Kidney (tissue), 14 donors: ENCODE results near the gene TMEM43. TPM values are rescaled to one million over a fixed set of nuclear protein-coding genes. Genes with fewer than 3 reads are reported as not detected.

Experiments used
- DNase-seq, 5 donors: peaks; one replicate each; pipeline ENCODE4 v3.0.0-alpha.2; 2013 to 2020
- FAIRE-seq: peaks from 2 replicates; lab custom pipeline; 2012; peaks lifted over from hg19 to GRCh38; lab: Jason Lieb, UNC
- H3K27ac ChIP-seq, 2 donors: one replicate each; pipeline ENCODE4 v1.7.0; 2013; ENCODE audit warnings: low read depth in 2 of 2, low read length in 2 of 2, inconsistent platforms in 1 of 2
- H3K27me3 ChIP-seq: one replicate; pipeline ENCODE4 v1.7.1; 2013; ENCODE audit warnings: low read length, inconsistent platforms; ENCODE audit not compliant: control insufficient read depth, insufficient read depth
- H3K36me3 ChIP-seq, 3 donors: one replicate each; pipeline versions ENCODE4 v1.7.0 to v1.7.1; 2013; ENCODE audit warnings: low read length in 3 of 3, control low read depth in 1 of 3, inconsistent platforms in 1 of 3; ENCODE audit not compliant: insufficient read depth in 3 of 3, control insufficient read depth in 2 of 3
- H3K4me1 ChIP-seq, 3 donors: one replicate each; pipeline versions ENCODE4 v1.7.0 to v1.7.1; 2013; ENCODE audit warnings: low read length in 3 of 3, inconsistent platforms in 1 of 3, low read depth in 1 of 3; ENCODE audit not compliant: control insufficient read depth in 2 of 3, insufficient read depth in 2 of 3
- H3K4me3 ChIP-seq, 3 donors: one replicate each; pipeline versions ENCODE4 v1.7.0 to v1.8.1; 2013; ENCODE audit warnings: low read length in 3 of 3, control low read depth in 1 of 3, inconsistent platforms in 1 of 3
- H3K9ac ChIP-seq, 3 donors: one replicate each; pipeline versions ENCODE4 v1.7.0 to v1.7.1; 2013; ENCODE audit warnings: low read length in 3 of 3, control low read depth in 1 of 3, inconsistent platforms in 1 of 3
- H3K9me3 ChIP-seq, 3 donors: one replicate each; pipeline versions ENCODE4 v1.7.0 to v1.7.1; 2013; ENCODE audit warnings: low read length in 3 of 3, control low read depth in 1 of 3, inconsistent platforms in 1 of 3; ENCODE audit not compliant: control insufficient read depth in 2 of 3, insufficient read depth in 1 of 3
- intact Hi-C: fragments of 100-400 bp; cut with DNase I; formaldehyde crosslinking; loops from one replicate; pipeline ENCODE4 v1.11.1; 2022
- polyA plus RNA-seq: library from polyadenylated mRNA; stranded (reverse); fragments of 350-450 nt; fragmentation: Illumina TruSeq; extraction: RNeasy Lipid Tissue Mini Kit (QIAGEN cat#74804); gene quantifications from one replicate; pipeline ENCODE4 v1.2.3, GENCODE V29; 2014; ENCODE audit warnings: low read depth, low replicate concordance; ENCODE audit not compliant: insufficient read depth
- total RNA-seq: library from RNA; stranded (reverse); fragmentation: NEBNext Ultra II Directional; extraction: Animal tissue kit (Norgen Biotek cat#: 25700); gene quantifications from one replicate; pipeline ENCODE4 v1.2.1, GENCODE V29; 2021
- TF ChIP-seq, protein P1 (sequence below): IDR thresholded peaks from 3 replicates; pipeline ENCODE4 v1.5.1; 2012; ENCODE audit warnings: mild to moderate bottlenecking, moderate library complexity, borderline replicate concordance; ENCODE audit not compliant: insufficient read depth; ENCODE audit errors: extremely low read depth
- donor health status: control.
- donor health status: control.
- donor health status: control.
- donor health status: control.
- donor health status: control.
- donor health status: DM: yes; HTN: yes; CAD: no.
- donor health status: Normal renal cell carcinoma (clear cell type).

The TMEM43 gene
- total and polyA plus RNA-seq, 2 donors from 2014 or later, result 27.6 to 86.5 TPM

DNA sequence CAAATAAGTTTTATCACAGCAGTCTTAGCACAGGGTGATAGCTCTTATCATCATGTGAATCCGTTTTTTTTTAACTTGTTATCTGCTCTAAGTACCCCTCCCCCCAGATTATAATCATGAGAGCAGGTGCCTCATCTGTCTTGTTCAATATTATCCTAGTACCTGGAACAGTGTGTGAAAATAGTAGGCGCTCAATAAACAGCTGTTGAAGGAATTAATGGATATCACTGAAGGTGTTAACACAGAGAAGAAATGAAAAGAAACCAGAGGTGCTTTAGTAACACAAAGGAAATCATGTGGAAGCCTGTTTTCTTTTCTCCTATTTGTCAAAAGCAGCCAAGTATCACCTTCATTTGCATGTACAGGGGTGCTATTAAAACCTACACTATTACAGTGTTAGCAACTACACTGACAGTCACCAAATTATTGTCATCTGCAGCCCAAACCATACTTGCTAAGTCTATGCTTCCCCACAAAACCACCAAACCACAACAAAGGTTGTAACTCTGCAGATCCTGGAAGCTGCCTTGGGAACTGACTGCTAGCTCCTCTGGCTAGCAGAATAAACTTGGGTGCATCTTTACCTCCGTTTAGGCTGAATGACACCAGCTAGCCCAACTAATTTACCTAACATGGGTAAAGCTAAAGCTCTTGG lies 50.7 kb downstream of the TMEM43 start:
- DNase-seq, result no peak
- H3K9ac ChIP-seq, result no peak overlapping the region
- H3K9me3 ChIP-seq, result no peaks in the 10 kb centered on the region
- H3K27me3 ChIP-seq, result no peaks in the 10 kb centered on the region
- peaks cover 4 to 11% (median 9%) of the 10 kb centered on the region in 3 donors for H3K4me1 ChIP-seq
- intact Hi-C loops, result no loop called here
- no peak overlapping the region for H3K27ac ChIP-seq
- peak overlapping the region in 1 of 3 donors; percentile 27 for H3K4me3 ChIP-seq
- TF ChIP-seq, protein P1, sequence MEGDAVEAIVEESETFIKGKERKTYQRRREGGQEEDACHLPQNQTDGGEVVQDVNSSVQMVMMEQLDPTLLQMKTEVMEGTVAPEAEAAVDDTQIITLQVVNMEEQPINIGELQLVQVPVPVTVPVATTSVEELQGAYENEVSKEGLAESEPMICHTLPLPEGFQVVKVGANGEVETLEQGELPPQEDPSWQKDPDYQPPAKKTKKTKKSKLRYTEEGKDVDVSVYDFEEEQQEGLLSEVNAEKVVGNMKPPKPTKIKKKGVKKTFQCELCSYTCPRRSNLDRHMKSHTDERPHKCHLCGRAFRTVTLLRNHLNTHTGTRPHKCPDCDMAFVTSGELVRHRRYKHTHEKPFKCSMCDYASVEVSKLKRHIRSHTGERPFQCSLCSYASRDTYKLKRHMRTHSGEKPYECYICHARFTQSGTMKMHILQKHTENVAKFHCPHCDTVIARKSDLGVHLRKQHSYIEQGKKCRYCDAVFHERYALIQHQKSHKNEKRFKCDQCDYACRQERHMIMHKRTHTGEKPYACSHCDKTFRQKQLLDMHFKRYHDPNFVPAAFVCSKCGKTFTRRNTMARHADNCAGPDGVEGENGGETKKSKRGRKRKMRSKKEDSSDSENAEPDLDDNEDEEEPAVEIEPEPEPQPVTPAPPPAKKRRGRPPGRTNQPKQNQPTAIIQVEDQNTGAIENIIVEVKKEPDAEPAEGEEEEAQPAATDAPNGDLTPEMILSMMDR, result no peak
- H3K36me3 ChIP-seq, result peaks cover 7 to 23% (median 21%) of the 10 kb centered on the region in 3 donors
- FAIRE-seq, result no peak

DNA sequence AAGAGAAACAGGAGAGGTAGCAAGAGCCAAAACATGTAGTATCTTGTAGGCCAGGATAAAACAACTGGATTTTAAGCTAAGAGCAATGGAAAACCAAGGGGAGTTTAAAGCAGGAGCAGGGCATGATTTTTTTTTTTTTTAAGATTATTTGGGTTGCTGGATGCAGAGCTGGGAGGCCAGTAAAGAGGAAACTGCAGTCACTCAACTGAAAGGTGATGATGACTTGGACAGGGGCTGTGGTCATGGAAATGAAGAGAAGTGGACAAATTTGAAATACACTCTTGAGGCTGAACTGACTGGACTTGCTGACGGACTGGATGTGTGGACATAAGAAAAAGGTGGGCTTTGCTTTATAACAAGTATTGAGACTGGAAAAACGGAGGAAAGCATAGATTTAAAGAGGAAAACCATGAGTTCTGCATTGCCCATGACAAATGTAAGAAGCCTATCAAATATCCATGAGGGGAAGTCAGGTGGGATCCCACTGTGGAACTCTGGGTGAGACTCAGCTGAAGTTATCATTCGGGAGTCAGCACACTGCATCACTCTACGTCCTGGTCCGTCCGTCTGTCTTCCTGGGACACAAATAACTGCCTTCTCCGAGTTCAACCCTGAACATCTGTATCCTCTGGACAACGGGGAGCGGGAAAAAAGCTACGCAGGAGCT lies 52.9 kb downstream of the TMEM43 start:
- no peaks in the 10 kb centered on the region for H3K9me3 ChIP-seq
- H3K9ac ChIP-seq, result peak overlapping the region; percentile 92 to 99 (median 97)
- no peaks in the 10 kb centered on the region for H3K27me3 ChIP-seq
- FAIRE-seq, result no peak
- TF ChIP-seq, protein P1, result no peak
- peak in 1 of 5 donors; percentile 57 for DNase-seq
- H3K36me3 ChIP-seq, result peaks cover 2 to 13% (median 4%) of the 10 kb centered on the region in 3 donors
- peaks cover 4 to 16% (median 9%) of the 10 kb centered on the region in 3 donors for H3K4me1 ChIP-seq
- intact Hi-C loops, result no loop called here
- H3K4me3 ChIP-seq, result peak overlapping the region; percentile 79 to 99 (median 82)
- H3K27ac ChIP-seq, result peak overlapping the region; percentile 92 to 93

DNA sequence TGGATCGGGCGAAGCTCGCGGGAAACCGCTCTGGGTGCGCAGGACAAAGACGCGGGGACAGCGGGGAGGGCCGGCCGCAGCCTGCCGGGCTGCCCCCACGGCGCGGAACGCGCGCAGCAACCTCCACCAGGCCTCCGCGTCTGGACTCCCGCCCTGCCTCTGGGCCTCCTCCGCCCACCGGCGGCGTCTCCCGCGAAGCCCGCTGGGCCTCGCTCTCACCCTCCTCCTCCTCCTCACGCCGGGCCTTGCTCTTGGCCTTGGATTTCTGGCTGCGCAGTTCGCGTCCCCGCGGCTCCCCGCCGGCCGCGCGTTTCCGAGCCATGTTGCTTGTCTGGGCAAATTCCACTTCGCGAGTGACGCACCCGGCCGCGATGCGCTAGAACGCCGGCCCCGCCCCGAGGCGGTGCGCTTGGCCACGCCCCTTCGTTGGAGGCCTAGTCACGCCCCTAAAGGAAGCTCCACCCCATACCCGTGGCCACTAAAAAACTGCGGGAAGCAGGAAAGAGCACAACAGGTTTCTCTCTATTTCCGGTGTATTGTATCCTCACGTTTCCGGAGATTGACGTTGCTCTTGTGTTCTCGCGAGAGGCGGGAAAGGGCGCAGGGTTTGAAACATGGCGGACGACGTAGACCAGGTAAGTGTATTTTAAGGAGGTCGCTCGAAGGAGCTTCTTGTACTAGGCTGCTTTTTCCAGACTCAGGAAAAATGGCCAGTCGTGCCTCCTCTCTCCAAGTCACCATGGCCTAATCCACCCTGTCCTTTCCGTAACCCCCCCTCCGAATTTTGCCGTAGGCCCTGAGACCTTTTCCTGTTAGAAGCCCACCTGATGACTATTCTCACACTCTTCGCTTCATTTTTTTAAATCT lies 53.6 kb downstream of the TMEM43 start, which contains the start of the genes LSM3 and XPC:
Gene LSM3, plus strand, starts transcription at position 571 of the 867 bp plus-strand sequence. Its CDS starts 44 bp downstream, at position 615.
Gene XPC, minus strand, starts transcription at position 355 of the 867 bp plus-strand sequence. Its CDS starts 33 bp downstream, at position 322.
- H3K4me1 ChIP-seq, result peaks cover 4 to 17% (median 9%) of the 10 kb centered on the region in 3 donors
- FAIRE-seq, result peak; percentile 98
- intact Hi-C loops, result no loop called here

More for the DNA sequence above, 53.6 kb downstream of the TMEM43 start, which contains the start of the genes LSM3 and XPC:
- TF ChIP-seq, protein P1, result no peak
- Histone ChIP-seq H3K36me3 (peaks cover 2 to 14% (median 2%) of the 10 kb centered on the region in 3 donors), H3K9me3 (no peaks in the 10 kb centered on the region), H3K27me3 (no peaks in the 10 kb centered on the region), H3K9ac (peak within 1 kb of the TSS; percentile 96 to 99 (median 97)), H3K4me3 (peak within 1 kb of the TSS; percentile 98 to 99 (median 99)), H3K27ac (peak within 1 kb of the TSS; percentile 92 to 93)
- DNase-seq, result peak; percentile 98 to 100 (median 99)
